Measurements from ENCODE around the gene NFILZ.

The NFILZ gene

GRCh38 chr19:8642561-8642960 is 12.1 kb downstream of the NFILZ start:
- no peak for DNase-seq (ENCODE audit: low read depth)

- DNase-seq (ENCODE audit: low read depth), result no peak
Measured at GRCh38 chr19:8643860-8644653, 13.6 kb downstream of the NFILZ start.

- DNase-seq (ENCODE audit: low read depth), result no peak
Measured at GRCh38 chr19:8648240-8648639, 17.8 kb downstream of the NFILZ start.

- no peak for DNase-seq (ENCODE audit: low read depth)
Measured at GRCh38 chr19:8654591-8655339, 24.3 kb downstream of the NFILZ start.

GRCh38 chr19:8655340-8655709 is 24.9 kb downstream of the NFILZ start:
- no peak for DNase-seq (ENCODE audit: low read depth)

GRCh38 chr19:8657869-8658268 is 27.4 kb downstream of the NFILZ start:
- DNase-seq (ENCODE audit: low read depth), result no peak

- no peak for DNase-seq (ENCODE audit: low read depth)
Measured at GRCh38 chr19:8659905-8660304, 29.5 kb downstream of the NFILZ start.

- DNase-seq (ENCODE audit: low read depth), result no peak
Measured at GRCh38 chr19:8662263-8662662, 31.8 kb downstream of the NFILZ start.

GRCh38 chr19:8663920-8664670 is 33.7 kb downstream of the NFILZ start:
- no peak for DNase-seq (ENCODE audit: low read depth)

- no peak for DNase-seq (ENCODE audit: low read depth)
Measured at GRCh38 chr19:8664671-8665057, 34.2 kb downstream of the NFILZ start.

- DNase-seq (ENCODE audit: low read depth), result no peak
Measured at GRCh38 chr19:8665468-8666213, 35.2 kb downstream of the NFILZ start.

- no peak for DNase-seq (ENCODE audit: low read depth)
Measured at GRCh38 chr19:8666814-8667405, 36.5 kb downstream of the NFILZ start.

- no peak for DNase-seq (ENCODE audit: low read depth)
Measured at GRCh38 chr19:8673276-8673891, 43.0 kb downstream of the NFILZ start.

- DNase-seq (ENCODE audit: low read depth), result no peak
Measured at GRCh38 chr19:8675066-8675465, 44.6 kb downstream of the NFILZ start.

- no peak for DNase-seq (ENCODE audit: low read depth)
Measured at GRCh38 chr19:8678244-8678807, 47.9 kb downstream of the NFILZ start.

Measured in GM04504 (cell line).